ENCODE measurements around the gene DTNB.
"Not testable (repeated sequence)": the region's sequence is repeated elsewhere in the genome, so short reads cannot be mapped to it uniquely, and the experiment has no call there.

Gene DTNB

DNA sequence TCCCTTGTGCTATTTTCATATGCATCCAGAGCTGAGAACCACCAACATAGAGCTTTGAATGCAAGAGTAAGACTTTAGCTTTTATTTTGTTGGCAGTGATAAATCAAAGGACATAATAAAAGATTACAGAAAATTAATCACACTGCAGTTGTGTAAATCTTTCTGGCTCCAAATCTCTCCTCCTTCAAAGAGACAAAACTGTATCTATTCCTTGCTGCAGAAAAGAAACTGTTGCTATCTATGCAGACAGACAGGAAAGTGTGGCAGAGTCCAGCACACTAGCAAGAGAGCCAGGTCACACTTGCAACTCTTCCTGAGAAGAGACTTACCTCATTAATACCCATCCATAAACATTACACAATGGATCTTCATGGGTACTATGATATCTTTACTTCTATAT lies 57.5 kb downstream of the DTNB start:
- no peak for FAIRE-seq

DNA sequence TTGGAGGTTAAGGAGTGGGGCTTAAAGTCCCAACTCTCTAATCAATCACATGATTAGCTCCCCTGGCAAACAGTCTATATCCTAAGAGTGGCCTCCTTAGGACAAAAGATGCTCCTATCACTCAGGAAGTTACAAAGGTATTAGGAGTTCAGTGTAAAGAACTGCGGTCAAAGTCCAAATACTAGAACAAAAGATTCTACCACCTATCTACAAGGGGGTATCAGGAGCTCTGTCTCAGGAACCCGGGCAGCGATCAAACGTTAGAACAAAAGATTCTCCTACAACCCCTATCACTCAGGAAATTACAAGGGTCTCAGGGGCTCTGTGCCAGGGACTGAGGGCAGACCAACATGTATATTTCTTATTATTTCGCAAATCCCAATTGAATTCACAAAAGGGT lies 58.0 kb downstream of the DTNB start:
- FAIRE-seq (no peak), DNase-seq (ENCODE audit: insufficient read length, low spot score) (no peak)
- TF ChIP-seq PAX5 (IDR thresholded peaks at IDR 0.05; ENCODE audit: insufficient read depth, low read length, severe bottlenecking) = no peak
- TF ChIP-seq POLR2A (IDR thresholded peaks at IDR 0.05; ENCODE audit: low read depth, low read length) = no peak
- no peak for TF ChIP-seq TAF1 (IDR thresholded peaks at IDR 0.05; ENCODE audit: low read depth, low read length)
- TF ChIP-seq SPI1 (IDR thresholded peaks at IDR 0.05; ENCODE audit: low read depth, low read length) = no peak

More for the DNA sequence above, 57.5 kb downstream of the DTNB start:
- no peak for DNase-seq (ENCODE audit: insufficient read length, low spot score)
- TF ChIP-seq POLR2A (IDR thresholded peaks at IDR 0.05; ENCODE audit: low read depth, low read length) = no peak

DNA sequence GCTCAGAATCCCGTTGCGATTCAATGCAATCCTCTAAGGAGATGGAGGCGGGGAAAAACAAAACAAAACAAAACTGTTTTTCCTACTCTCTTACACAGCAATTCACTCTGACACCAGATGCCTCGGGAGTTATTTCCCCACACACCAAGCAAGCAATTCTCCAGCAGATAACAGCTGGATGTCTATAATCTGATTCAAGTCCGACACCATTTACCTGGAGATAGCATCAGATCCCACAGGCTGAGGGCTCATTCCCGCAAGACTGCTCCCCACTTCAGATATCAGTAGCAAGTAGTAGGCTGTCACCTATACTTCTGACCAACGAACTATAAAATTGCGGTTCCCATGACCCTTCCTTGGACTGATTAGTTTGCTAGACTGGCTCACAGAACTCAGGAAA lies 58.7 kb downstream of the DTNB start:
- FAIRE-seq (no peak), DNase-seq (ENCODE audit: insufficient read length, low spot score) (no peak)
- TF ChIP-seq POLR2A (IDR thresholded peaks at IDR 0.05; ENCODE audit: low read depth, low read length) (no peak), POU2F2 (IDR thresholded peaks at IDR 0.05; ENCODE audit: low read depth, low read length) (no peak), POLR2AphosphoS5 (IDR thresholded peaks at IDR 0.05; ENCODE audit: low read depth, low read length) (no peak), TAF1 (IDR thresholded peaks at IDR 0.05; ENCODE audit: low read depth, low read length) (no peak), PAX5 (IDR thresholded peaks at IDR 0.05; ENCODE audit: insufficient read depth, low read length, severe bottlenecking) (no peak)

DNA sequence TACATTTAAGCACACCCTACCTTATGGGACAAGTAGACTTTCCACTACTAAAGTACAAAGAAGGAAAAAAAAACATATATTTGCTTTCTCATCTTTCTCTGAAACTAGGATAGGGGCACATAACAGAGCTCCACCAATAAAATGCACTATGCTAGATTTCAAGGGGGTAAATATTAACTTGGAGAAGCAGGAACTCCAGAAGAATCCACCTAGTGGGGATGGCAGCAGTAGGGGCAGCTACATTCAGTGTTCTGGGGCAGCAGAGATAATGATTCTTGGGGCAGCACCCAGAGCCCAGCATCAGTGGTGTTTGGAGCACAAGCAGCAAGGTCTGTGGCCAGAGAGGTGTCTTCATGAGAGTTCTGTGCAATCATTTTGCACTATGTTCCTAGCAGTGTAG lies 64.7 kb downstream of the DTNB start:
- TF ChIP-seq POU2F2 (IDR thresholded peaks at IDR 0.05; ENCODE audit: low read depth, low read length) (no peak), PAX5 (IDR thresholded peaks at IDR 0.05; ENCODE audit: insufficient read depth, low read length, severe bottlenecking) (no peak), TAF1 (IDR thresholded peaks at IDR 0.05; ENCODE audit: low read depth, low read length) (no peak)
- FAIRE-seq (no peak), DNase-seq (ENCODE audit: insufficient read length, low spot score) (no peak)

DNA sequence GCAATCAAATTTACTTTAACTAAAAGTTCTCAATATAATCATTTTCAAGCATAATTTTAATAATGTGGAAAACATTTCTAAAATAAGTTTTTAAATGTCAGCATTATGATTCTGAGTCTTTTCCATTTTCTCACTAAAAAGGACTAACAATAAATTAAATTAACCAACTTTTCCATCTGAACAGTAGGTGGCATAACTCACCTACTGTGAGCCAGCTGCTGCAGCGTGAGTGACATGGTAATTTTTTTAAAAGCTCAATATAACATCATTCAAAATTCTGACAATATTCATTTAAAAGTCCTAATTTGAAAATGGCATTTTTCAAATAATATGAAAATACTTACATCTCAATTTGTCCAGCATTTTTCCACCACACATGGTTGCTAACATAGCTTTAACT lies 66.5 kb downstream of the DTNB start:
- TF ChIP-seq SPI1 (IDR thresholded peaks at IDR 0.05; ENCODE audit: low read depth, low read length) (no peak), POU2F2 (IDR thresholded peaks at IDR 0.05; ENCODE audit: low read depth, low read length) (no peak), PAX5 (IDR thresholded peaks at IDR 0.05; ENCODE audit: insufficient read depth, low read length, severe bottlenecking) (no peak)
- FAIRE-seq (no peak), DNase-seq (ENCODE audit: insufficient read length, low spot score) (no peak)

DNA sequence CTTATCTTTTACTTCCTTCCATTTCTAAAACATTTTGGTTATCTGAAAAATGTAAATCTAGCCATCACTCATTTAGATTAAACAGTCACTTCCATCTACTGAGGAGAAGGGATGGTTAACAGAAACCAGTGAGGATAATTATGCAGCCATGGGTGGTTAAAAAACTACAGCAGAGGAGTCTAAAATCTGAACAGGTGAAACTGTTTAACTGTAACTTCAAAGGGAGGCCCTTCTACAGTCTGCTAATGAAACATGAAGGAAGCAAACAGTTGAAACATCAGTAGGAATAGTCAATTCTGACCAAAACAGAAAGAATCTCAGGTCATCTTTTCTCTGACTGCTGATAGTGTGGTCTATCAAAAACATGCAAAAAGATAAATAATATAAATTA lies 71.0 kb downstream of the DTNB start:
- DNase-seq (ENCODE audit: insufficient read length, low spot score) (no peak), FAIRE-seq (peak; percentile 58)
- TF ChIP-seq PAX5 (IDR thresholded peaks at IDR 0.05; ENCODE audit: insufficient read depth, low read length, severe bottlenecking) (no peak), POLR2AphosphoS5 (IDR thresholded peaks at IDR 0.05; ENCODE audit: low read depth, low read length) (no peak), POLR2A (IDR thresholded peaks at IDR 0.05; ENCODE audit: low read depth, low read length) (no peak), SPI1 (IDR thresholded peaks at IDR 0.05; ENCODE audit: low read depth, low read length) (no peak), TAF1 (IDR thresholded peaks at IDR 0.05; ENCODE audit: low read depth, low read length) (no peak), POU2F2 (IDR thresholded peaks at IDR 0.05; ENCODE audit: low read depth, low read length) (no peak)

DNA sequence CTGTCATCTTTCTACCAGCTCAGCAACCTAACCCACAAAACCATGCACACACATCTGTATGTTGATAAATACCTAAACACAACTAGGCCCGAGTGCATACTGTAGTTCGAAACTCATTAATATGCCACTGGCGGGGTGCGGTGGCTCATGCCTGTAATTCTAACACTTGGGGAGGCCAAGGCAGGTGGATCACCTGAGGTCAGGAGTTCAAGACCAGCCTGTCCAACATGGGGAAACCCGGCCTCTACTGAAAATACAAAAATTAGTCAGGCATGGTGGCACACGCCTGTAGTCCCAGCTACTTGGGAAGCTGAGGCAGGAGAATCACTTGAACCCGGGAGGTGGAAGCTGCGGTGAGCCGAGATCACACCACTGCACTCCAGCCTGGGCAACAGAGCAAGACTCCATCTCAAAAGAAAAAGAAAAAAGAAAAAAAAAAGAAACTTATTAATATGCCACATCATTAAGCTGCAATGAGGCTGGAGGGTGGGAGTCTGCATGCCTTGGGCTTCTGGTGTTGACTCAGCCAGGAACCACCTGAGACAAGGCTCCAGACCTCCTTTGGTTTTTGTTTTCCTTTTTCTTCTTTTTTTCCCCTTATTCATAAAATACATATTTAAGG lies 71.6 kb downstream of the DTNB start:
- FAIRE-seq = peak; percentile 74
- 0 out of 2 replicates have a peak, but pooled peaks have one; percentile 7 for TF ChIP-seq POU2F2 (IDR thresholded peaks at IDR 0.05; ENCODE audit: low read depth, low read length)
- DNase-seq (ENCODE audit: insufficient read length, low spot score) = not testable (repeated sequence)

DNA sequence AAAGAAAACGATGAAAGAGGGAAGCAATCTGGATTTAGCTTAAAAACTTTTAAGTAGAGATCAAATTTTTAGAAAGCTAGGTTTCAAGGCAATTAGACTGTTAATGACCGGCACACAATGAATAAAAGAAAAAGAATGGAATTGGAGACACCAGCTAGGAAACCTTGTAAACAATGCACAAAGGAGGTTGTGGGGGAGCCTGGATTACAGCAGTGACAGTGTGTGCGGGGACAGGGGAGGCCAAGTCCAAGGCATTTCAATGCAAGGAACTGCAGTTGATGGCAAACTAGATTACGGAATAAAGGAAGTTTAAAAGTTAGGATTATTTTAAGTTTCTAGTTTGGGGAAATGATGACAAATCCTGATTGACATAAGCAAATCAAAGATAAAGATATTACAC lies 74.5 kb downstream of the DTNB start:
- TF ChIP-seq POU2F2 (IDR thresholded peaks at IDR 0.05; ENCODE audit: low read depth, low read length) (no peak), SPI1 (IDR thresholded peaks at IDR 0.05; ENCODE audit: low read depth, low read length) (no peak), POLR2A (IDR thresholded peaks at IDR 0.05; ENCODE audit: low read depth, low read length) (no peak), POLR2AphosphoS5 (IDR thresholded peaks at IDR 0.05; ENCODE audit: low read depth, low read length) (no peak), TAF1 (IDR thresholded peaks at IDR 0.05; ENCODE audit: low read depth, low read length) (no peak), PAX5 (IDR thresholded peaks at IDR 0.05; ENCODE audit: insufficient read depth, low read length, severe bottlenecking) (no peak)
- FAIRE-seq = no peak
- no peak for DNase-seq (ENCODE audit: insufficient read length, low spot score)

DNA sequence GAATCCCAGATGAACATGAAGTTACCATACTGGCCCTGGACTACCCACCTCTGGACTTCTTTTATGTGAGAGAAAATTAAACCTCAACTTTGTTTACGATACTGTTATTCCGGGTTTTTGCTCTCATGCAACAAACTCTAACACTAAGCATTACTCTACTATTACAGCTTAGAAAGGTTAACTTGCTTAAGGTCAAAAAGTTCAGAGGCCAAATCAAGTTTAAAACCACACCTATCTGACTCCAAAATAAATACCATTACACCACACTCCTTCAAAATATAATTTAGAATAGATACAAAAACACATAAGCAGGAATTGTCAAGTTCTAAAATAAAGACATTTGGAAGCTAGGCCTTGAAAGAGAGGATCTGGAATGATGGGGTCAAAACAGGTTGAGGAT lies 75.0 kb downstream of the DTNB start:
- TF ChIP-seq PAX5 (IDR thresholded peaks at IDR 0.05; ENCODE audit: insufficient read depth, low read length, severe bottlenecking) = no peak
- TF ChIP-seq POU2F2 (IDR thresholded peaks at IDR 0.05; ENCODE audit: low read depth, low read length) = no peak
- no peak for TF ChIP-seq POLR2A (IDR thresholded peaks at IDR 0.05; ENCODE audit: low read depth, low read length)
- no peak for TF ChIP-seq POLR2AphosphoS5 (IDR thresholded peaks at IDR 0.05; ENCODE audit: low read depth, low read length)
- no peak for TF ChIP-seq TAF1 (IDR thresholded peaks at IDR 0.05; ENCODE audit: low read depth, low read length)
- DNase-seq (ENCODE audit: insufficient read length, low spot score) (no peak), FAIRE-seq (no peak)

DNA sequence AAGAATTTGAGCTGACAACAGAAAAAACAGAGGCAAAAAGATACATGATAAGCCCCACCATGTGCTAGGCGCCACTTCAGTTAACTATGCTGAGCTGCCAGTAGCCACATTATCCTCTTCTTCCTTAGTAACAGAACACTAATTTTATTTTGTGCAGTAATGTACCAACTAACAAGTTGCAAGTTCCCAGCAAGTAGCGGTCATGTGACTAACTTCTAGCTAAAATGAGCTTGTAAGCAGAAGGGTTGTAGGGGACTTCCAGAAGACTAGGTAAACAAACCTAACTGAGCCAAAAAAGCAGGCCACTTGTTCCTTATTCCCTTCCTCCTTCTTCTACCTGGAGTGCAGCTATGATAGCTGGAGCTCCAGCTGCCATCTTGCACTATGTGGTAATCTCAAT lies 75.5 kb downstream of the DTNB start:
- TF ChIP-seq PAX5 (IDR thresholded peaks at IDR 0.05; ENCODE audit: insufficient read depth, low read length, severe bottlenecking) = no peak
- TF ChIP-seq POU2F2 (IDR thresholded peaks at IDR 0.05; ENCODE audit: low read depth, low read length) = no peak
- no peak for TF ChIP-seq TAF1 (IDR thresholded peaks at IDR 0.05; ENCODE audit: low read depth, low read length)
- no peak for TF ChIP-seq SPI1 (IDR thresholded peaks at IDR 0.05; ENCODE audit: low read depth, low read length)
- no peak for TF ChIP-seq POLR2A (IDR thresholded peaks at IDR 0.05; ENCODE audit: low read depth, low read length)
- TF ChIP-seq POLR2AphosphoS5 (IDR thresholded peaks at IDR 0.05; ENCODE audit: low read depth, low read length) = no peak
- DNase-seq (ENCODE audit: insufficient read length, low spot score) (no peak), FAIRE-seq (peak; percentile 41)

Data from GM12891 (cell line).